KMS-11 (cell line): ENCODE data around the gene C1orf21.

Source experiments
- H2AFZ ChIP-seq: fragments of 200-600 bp; sonication (generic); 2 replicates; pipeline ENCODE4 v1.6.1; 2016; ENCODE audit warnings: antibody characterized with exemption, mixed run types, low read depth
- H3K27ac ChIP-seq: fragments of 200-600 bp; sonication (generic); 2 replicates; pipeline ENCODE4 v1.6.1; 2016; ENCODE audit warnings: mild to moderate bottlenecking, mixed run types
- H3K27me3 ChIP-seq: fragments of 200-600 bp; sonication (generic); 2 replicates; pipeline ENCODE4 v1.6.1; 2017; ENCODE audit warnings: mild to moderate bottlenecking, low read depth, mixed run types, moderate library complexity; ENCODE audit not compliant: insufficient read depth
- H3K36me3 ChIP-seq: fragments of 200-600 bp; sonication (generic); 2 replicates; pipeline ENCODE4 v1.6.1; 2017; ENCODE audit warnings: mild to moderate bottlenecking, mixed run types; ENCODE audit not compliant: insufficient read depth
- H3K4me1 ChIP-seq: fragments of 200-600 bp; sonication (generic); 2 replicates; pipeline ENCODE4 v1.6.1; 2016; ENCODE audit warnings: mild to moderate bottlenecking, low read depth, mixed run types; ENCODE audit not compliant: poor library complexity, severe bottlenecking
- H3K4me2 ChIP-seq: fragments of 200-600 bp; sonication (generic); 2 replicates; pipeline ENCODE4 v1.7.0; 2016; ENCODE audit warnings: mild to moderate bottlenecking, mixed run types
- H3K4me3 ChIP-seq: fragments of 200-600 bp; sonication (generic); IDR thresholded peaks from 2 replicates; pipeline ENCODE4 v1.6.1; 2017; ENCODE audit warnings: low read depth, low read length, mixed read lengths; ENCODE audit not compliant: insufficient read depth
- H3K79me2 ChIP-seq: fragments of 200-600 bp; sonication (generic); 2 replicates; pipeline ENCODE4 v1.6.1; 2016; ENCODE audit warnings: low read depth, mixed run types; ENCODE audit not compliant: insufficient read depth
- H3K9ac ChIP-seq: fragments of 200-600 bp; sonication (generic); 2 replicates; pipeline ENCODE4 v1.6.1; 2016; ENCODE audit warnings: mild to moderate bottlenecking, mixed run types
- H4K20me1 ChIP-seq: fragments of 200-600 bp; sonication (generic); 2 replicates; pipeline ENCODE4 v1.6.1; 2016; ENCODE audit warnings: mild to moderate bottlenecking, mixed run types; ENCODE audit not compliant: insufficient read depth
- TF ChIP-seq, protein P1 (sequence below): fragments of 200-600 bp; sonication (generic); conservative IDR thresholded peaks from 2 replicates; pipeline ENCODE4 v1.6.1; 2017; ENCODE audit warnings: low read depth, mild to moderate bottlenecking, antibody characterized with exemption, low read length, moderate library complexity, mixed read lengths

Gene C1orf21

DNA sequence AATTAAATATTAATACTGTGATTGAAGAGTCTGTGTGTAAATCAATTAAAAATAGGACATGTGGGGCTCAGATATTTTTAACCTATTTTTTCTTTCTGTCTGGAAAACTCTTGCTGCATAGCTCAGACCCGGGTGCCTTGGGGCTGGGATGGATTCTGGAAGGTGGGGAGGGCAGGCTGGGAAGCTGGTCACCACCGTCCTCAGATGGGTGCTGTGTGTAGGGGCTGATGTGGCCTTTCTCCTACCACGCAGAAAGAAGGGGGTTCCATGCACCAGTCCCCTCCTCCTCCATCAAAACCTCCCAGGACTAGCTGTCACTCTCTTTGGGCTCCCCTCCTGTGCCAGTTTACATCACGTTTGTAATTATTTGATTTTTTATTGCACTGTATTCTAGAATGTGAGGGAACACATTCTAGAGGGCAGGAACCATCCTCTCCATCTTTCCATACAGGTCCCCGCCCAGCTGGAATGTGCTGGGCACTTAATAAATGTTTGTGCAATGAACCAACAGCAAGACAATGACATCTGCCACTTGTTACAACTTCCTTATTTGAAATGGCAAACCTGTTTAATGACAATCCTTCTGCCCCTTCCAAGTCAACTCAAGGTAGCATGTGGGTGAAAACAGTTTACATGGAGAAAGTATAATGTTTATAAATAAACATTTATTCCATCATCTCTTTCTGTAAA, 263.5 kb downstream of the C1orf21 start:
- H3K9ac ChIP-seq = peak overlapping the region; percentile 43
- H3K4me1 ChIP-seq = peaks cover 61% of the 10 kb centered on the region
- no peaks in the 10 kb centered on the region for H4K20me1 ChIP-seq
- peak overlapping the region; percentile 79 for H3K27ac ChIP-seq
- TF ChIP-seq, protein P1, sequence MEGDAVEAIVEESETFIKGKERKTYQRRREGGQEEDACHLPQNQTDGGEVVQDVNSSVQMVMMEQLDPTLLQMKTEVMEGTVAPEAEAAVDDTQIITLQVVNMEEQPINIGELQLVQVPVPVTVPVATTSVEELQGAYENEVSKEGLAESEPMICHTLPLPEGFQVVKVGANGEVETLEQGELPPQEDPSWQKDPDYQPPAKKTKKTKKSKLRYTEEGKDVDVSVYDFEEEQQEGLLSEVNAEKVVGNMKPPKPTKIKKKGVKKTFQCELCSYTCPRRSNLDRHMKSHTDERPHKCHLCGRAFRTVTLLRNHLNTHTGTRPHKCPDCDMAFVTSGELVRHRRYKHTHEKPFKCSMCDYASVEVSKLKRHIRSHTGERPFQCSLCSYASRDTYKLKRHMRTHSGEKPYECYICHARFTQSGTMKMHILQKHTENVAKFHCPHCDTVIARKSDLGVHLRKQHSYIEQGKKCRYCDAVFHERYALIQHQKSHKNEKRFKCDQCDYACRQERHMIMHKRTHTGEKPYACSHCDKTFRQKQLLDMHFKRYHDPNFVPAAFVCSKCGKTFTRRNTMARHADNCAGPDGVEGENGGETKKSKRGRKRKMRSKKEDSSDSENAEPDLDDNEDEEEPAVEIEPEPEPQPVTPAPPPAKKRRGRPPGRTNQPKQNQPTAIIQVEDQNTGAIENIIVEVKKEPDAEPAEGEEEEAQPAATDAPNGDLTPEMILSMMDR = no peak
- H2AFZ ChIP-seq = peak overlapping the region; percentile 58; the same call in 1 of the 2 replicates
- H3K4me2 ChIP-seq = peak overlapping the region; percentile 80
- H3K79me2 ChIP-seq = no peaks in the 10 kb centered on the region
- H3K36me3 ChIP-seq = no peaks in the 10 kb centered on the region
- H3K27me3 ChIP-seq = no peaks in the 10 kb centered on the region
- H3K4me3 ChIP-seq = no peak overlapping the region

DNA sequence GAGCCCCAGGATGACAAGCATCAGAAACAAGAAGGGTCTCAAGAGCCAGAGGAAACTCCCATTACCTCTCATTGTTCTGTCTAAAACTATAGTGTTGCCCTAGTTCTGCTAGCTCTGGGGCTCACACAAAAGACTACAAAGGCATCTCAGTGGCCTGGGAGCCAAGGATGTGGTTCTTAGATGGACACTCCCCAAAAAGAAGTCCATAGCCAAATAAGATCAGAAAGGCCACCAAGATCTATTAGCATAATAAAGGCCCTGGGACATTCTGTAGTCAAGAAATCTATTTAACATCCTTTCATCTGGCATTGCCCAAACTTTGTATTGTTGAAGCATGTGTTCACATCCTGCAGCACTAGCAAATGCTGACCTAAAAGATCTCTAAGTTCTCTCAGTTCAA, 268.4 kb downstream of the C1orf21 start:
- no peak overlapping the region for H3K9ac ChIP-seq
- H3K27me3 ChIP-seq = no peaks in the 10 kb centered on the region
- H3K4me1 ChIP-seq = peaks cover 26% of the 10 kb centered on the region
- H2AFZ ChIP-seq = no peak overlapping the region
- H4K20me1 ChIP-seq = no peaks in the 10 kb centered on the region
- no peaks in the 10 kb centered on the region for H3K36me3 ChIP-seq
- no peak overlapping the region for H3K4me2 ChIP-seq
- H3K4me3 ChIP-seq = no peak overlapping the region
- no peaks in the 10 kb centered on the region for H3K79me2 ChIP-seq
- TF ChIP-seq, protein P1 = no peak
- no peak overlapping the region for H3K27ac ChIP-seq

DNA sequence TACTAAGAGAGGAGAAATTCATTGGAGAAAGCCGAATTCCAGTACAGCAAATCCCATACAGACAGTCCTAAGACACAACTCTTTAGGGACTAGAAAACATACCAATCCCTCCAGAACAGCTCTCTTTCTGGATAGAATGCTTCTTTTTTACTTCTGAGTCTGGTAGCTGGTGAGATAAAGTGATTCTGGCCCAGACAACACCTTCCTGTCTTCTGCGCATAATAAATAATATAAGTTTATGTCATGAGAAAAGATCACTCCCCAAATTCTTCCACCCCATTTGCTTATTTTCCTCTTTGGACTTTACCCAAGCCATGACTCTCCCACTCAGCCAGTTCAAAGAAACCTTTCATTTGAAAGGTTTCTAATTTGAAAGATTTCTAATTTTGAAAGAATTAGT, 269.4 kb downstream of the C1orf21 start:
- no peaks in the 10 kb centered on the region for H4K20me1 ChIP-seq
- H3K9ac ChIP-seq = no peak overlapping the region
- no peak overlapping the region for H3K4me3 ChIP-seq
- H3K36me3 ChIP-seq = no peaks in the 10 kb centered on the region
- no peak overlapping the region for H2AFZ ChIP-seq
- H3K79me2 ChIP-seq = no peaks in the 10 kb centered on the region
- no peaks in the 10 kb centered on the region for H3K27me3 ChIP-seq
- no peak overlapping the region for H3K4me2 ChIP-seq
- no peak overlapping the region for H3K27ac ChIP-seq
- TF ChIP-seq, protein P1 = no peak
- H3K4me1 ChIP-seq = peaks cover 20% of the 10 kb centered on the region

DNA sequence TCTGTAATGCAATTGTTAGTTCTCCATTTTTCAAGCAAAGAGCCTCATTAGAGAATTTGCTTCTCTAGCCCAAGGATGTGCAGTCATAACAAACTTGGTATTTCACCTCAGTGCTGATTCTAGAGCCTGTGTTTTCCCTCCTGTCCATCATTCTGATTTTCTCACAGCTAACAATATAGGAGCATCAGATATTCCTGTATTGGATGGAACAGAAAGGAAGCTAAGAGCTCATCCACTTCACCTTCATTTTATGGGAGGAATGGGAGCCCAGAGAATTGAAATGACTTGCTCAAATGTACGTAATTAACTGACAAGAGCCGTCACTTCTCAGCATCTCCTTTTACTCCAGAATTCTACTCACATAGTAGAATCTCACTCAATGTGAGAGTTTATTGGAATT, 271.2 kb downstream of the C1orf21 start:
- TF ChIP-seq, protein P1 = no peak
- Histone ChIP-seq H3K27ac (no peak overlapping the region), H3K36me3 (no peaks in the 10 kb centered on the region), H3K27me3 (no peaks in the 10 kb centered on the region), H4K20me1 (no peaks in the 10 kb centered on the region), H3K79me2 (no peaks in the 10 kb centered on the region), H3K4me1 (peaks cover 15% of the 10 kb centered on the region), H3K4me3 (no peak overlapping the region), H3K9ac (no peak overlapping the region), H3K4me2 (no peak overlapping the region), H2AFZ (no peak overlapping the region)
